NCI-H1694 (cell line): ENCODE data around the gene AADAC.
"Not testable (repeated sequence)": the region's sequence is repeated elsewhere in the genome, so short reads cannot be mapped to it uniquely, and the experiment has no call there.

Source experiments
- DNase-seq: peaks from one replicate; lab custom pipeline; 2025; lab: John Stamatoyannopoulos, UW

AADAC gene

GRCh38 chr3:151813799-151814198, at the start of gene AADAC:
AADAC (plus strand) TSS chr3:151814116; CDS start chr3:151814163, 47 bp downstream.
- DNase-seq: no peak

GRCh38 chr3:151764699-151765098, 49.2 kb upstream of the AADAC start:
- DNase-seq: not testable (repeated sequence)

- DNase-seq: no peak
Measured at GRCh38 chr3:151765685-151766084, 48.2 kb upstream of the AADAC start.

GRCh38 chr3:151766454-151766853, 47.5 kb upstream of the AADAC start:
- no peak for DNase-seq

GRCh38 chr3:151768393-151768930, 45.5 kb upstream of the AADAC start:
- DNase-seq: no peak

GRCh38 chr3:151769175-151769574, 44.7 kb upstream of the AADAC start:
- DNase-seq: no peak

GRCh38 chr3:151770956-151771355, 43.0 kb upstream of the AADAC start:
- no peak for DNase-seq

- no peak for DNase-seq
Measured at GRCh38 chr3:151772825-151773480, 41.0 kb upstream of the AADAC start.

- no peak for DNase-seq
Measured at GRCh38 chr3:151774235-151774634, 39.7 kb upstream of the AADAC start.

GRCh38 chr3:151774910-151775309, 39.0 kb upstream of the AADAC start:
- no peak for DNase-seq

GRCh38 chr3:151775314-151776258, 38.3 kb upstream of the AADAC start:
- DNase-seq: no peak

- no peak for DNase-seq
Measured at GRCh38 chr3:151776259-151776740, 37.6 kb upstream of the AADAC start.

- no peak for DNase-seq
Measured at GRCh38 chr3:151777880-151778279, 36.0 kb upstream of the AADAC start.

- no peak for DNase-seq
Measured at GRCh38 chr3:151787626-151788025, 26.3 kb upstream of the AADAC start.

- no peak for DNase-seq
Measured at GRCh38 chr3:151788401-151788800, 25.5 kb upstream of the AADAC start.

- no peak for DNase-seq
Measured at GRCh38 chr3:151789853-151790463, 24.0 kb upstream of the AADAC start.

GRCh38 chr3:151790763-151791162, 23.2 kb upstream of the AADAC start:
- not testable (repeated sequence) for DNase-seq

- DNase-seq: no peak
Measured at GRCh38 chr3:151792411-151792810, 21.5 kb upstream of the AADAC start.

GRCh38 chr3:151793636-151794035, 20.3 kb upstream of the AADAC start:
- no peak for DNase-seq

- DNase-seq: no peak
Measured at GRCh38 chr3:151794080-151794479, 19.8 kb upstream of the AADAC start.

- DNase-seq: no peak
Measured at GRCh38 chr3:151795276-151795675, 18.6 kb upstream of the AADAC start.

- no peak for DNase-seq
Measured at GRCh38 chr3:151796105-151796680, 17.7 kb upstream of the AADAC start.
